Hematopoietic multipotent progenitor cell treated with erythropoietin and hydrocortisone succinate and interleukin-3 and kit ligand, for 4 days (in vitro differentiated cells): Measurements from ENCODE around the gene OSCP1.

Source experiments
- DNase-seq: peaks from one replicate; pipeline ENCODE4 v3.0.0-alpha.2; 2015

OSCP1 gene

DNA sequence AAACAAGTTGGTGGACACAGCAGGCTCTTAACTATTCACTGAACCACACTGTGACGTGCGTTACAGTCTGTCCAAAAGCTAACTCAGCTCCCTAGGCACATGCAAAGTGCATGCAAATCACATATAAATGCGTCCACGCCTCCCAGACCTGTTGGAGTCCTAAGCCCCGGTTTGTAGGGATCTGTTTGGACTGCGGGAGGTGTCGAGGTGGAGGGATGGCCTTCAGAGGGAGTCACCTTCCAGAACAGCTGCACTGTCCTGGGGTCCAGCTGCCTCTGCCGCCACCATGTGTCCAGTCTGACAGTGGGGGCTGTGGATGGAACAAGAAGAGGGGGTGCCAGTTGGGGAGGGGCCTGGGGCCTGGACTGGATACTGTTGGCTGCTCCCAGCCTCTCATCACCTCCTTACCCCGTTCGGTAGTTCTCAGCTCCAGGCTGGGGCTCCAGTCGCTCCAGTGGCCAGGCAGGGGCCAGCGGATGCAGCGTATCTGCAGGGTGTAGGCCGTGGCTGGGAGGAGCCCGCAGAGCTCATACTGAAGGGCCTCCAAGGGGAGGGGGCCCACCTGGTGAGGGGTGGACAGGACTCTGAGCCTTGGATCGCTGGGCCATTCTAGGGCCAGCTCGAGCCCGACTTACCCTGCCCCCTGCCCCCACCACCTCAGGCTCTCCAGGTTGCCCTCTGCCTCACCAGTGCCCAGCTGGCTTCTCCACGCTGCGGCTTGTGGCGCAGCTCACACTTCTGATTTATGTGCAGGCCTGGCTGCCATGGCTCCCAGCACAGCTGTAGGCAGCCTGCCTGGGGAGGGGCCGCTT is 21.8 kb upstream of the OSCP1 start:
- no peak for DNase-seq

DNA sequence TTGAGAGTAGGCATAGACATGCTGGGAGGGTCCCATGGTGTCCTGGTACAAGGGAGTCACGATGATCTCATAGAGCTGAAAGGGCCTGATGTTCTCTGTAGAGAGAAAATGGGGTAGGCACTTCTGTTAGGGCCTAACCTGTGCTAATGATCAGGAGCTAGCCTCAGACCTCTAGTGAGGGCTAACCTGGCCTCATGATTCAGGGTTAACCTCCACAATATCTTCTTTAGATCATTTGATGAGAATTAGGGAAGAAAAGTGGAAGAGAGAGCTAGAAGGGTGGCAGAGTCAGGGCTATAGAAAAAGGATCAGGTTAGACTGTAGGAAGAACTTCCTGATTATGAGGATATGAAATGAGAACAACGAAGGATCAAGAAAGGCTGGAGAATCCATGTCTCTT is 18.9 kb upstream of the OSCP1 start:
- DNase-seq, result no peak

DNA sequence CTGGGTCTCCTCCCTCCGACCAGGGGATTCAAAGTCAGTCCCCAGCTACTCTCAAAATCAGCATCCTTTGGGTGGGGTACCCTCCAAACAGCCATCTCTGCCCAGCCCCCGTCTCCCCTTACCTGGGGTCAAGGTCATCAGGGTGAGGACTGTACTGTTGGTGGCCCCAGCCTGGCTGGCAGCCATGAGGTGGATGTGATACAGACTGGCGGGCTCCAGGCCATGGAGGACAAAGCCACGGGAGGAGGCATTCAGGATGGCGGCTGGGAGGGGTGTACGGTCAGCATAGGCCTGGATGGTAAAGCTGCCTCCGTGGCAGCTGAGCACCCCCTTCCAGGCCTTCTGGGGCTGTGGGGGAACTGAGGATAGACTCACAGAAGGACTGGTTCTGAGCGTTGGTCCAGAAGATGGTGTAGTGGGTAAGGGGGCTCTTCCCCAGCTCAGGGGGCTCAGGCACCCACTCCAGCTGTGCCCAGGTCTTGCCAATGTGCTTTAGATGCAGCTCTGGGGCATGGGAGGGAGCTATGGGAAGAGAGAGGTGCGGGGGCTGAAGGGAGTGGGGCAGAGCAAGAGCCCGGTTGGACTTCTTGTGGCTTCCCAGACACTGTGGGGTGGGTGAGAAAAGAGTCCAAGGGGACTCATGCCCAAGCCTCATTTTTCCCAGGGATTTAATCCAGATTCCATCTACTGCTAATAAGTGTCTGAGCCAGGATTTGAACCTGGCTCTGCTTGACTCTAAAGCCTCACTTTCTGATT is 17.6 kb upstream of the OSCP1 start:
- DNase-seq, result no peak

DNA sequence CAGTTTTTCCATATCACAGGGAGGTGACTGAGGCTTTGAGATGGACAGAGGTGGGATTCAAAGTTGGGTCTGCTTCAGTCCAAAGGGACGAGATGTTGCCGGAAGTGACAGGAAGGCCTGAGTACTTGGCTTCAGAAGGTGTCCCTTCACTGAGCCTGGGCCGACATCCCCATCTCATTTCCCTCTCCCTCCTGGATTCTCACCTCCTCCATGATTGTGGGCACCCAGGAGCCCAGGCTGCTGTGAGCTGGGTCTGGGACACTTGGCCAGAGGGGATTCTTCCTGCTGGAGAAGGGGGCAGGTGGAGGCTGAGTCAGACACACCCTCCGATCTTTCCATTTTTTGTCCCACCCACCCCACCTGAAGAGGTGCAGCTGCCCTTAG is 16.8 kb upstream of the OSCP1 start:
- no peak for DNase-seq

DNA sequence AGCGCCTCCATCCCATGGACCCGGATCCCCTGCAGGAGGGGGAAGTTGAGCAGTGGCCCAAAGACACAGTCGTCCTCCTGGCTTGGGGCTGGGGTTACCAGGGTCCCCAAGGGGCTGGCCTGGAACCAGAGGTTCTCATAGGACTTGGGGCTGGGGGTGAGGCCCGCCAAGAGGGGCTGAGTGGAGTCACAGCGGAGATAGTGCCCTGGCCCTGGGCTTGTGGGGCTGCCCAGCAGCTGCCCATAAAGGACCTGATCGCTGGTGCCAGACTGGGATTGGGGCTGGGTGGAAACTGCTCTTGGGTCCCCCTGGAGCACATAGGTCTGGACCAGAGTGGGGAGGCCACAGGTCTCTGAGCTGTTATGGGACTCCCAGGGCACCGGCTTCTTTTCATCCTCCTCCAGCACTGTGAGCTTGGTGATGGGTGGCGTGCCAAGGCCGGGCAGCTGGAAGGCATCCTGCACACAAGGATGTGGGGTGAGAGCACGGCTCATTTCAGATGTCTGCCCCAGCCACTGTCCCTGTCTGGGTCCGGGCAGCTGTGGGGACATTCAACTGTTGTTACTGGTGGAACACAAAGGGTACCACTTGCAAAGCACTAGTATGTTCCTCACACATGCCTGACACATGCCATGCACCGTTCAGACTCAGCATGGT is 16.2 kb upstream of the OSCP1 start:
- no peak for DNase-seq

DNA sequence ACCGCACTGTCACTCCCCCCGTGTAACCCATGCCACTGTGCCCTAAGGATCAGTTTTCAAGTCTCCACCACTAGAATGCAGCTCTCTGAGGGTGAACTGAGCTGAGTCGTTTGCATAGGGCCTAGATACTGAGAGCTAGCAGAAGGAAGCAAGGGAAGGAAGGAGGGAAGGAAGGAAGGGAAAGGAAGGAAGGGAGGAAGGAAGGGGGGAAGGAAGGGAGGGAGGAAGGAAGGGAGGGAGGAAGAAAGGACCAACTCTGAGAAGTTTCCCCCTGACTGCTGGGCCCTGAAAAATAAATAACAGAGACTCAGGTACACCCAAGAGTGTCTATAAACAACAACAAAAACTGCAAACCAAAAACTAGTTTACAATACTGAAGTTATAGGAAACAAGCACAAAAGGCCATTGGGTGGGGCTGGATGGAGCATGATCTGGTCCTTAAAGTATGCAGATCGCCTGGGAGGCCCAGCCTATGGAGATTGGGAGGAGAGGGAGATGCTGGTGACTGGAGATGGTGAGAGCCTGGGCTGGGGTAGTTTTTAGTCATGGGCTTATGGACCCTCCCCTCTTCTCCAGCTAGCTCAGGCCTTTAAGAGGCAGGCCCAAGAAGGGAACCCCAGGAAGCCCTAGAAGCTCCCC is 15.6 kb upstream of the OSCP1 start:
- no peak for DNase-seq

DNA sequence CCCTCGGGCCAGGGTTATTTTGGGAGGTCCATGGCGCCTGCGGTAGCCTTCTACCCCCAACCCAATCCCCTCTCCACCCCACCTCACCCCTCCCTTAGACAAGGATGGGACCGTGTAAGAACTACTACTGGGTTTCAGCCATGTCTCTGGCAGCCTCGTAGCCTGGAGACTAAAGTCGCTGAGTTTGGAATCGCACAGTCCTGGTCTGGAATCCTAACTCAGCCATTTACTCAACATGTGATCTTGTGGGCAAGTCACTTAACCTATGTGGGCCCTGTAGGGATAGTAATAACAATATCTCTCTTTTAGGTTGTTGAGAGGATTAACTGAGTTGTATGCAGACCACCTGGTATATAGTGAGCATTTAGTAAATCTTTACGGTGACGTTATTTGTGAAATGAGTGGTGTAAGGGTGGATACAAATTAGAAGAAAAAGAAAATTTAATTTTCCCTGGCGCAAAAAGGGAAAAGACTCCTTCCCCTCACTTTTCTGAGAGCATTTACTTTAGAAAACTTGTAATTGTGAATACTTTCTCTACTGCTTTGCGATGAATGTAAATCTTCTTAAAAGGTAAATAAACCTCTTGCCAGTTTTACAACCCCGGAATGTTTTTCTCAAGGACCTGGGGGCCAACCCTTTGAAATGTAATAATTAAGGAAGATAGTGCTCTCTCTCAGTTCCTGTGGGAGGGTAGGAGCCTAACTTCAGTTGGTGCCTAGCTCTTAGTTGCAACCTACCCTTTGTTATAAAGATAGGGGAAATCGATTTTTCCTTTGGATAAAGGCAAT is 14.5 kb upstream of the OSCP1 start:
- no peak for DNase-seq

DNA sequence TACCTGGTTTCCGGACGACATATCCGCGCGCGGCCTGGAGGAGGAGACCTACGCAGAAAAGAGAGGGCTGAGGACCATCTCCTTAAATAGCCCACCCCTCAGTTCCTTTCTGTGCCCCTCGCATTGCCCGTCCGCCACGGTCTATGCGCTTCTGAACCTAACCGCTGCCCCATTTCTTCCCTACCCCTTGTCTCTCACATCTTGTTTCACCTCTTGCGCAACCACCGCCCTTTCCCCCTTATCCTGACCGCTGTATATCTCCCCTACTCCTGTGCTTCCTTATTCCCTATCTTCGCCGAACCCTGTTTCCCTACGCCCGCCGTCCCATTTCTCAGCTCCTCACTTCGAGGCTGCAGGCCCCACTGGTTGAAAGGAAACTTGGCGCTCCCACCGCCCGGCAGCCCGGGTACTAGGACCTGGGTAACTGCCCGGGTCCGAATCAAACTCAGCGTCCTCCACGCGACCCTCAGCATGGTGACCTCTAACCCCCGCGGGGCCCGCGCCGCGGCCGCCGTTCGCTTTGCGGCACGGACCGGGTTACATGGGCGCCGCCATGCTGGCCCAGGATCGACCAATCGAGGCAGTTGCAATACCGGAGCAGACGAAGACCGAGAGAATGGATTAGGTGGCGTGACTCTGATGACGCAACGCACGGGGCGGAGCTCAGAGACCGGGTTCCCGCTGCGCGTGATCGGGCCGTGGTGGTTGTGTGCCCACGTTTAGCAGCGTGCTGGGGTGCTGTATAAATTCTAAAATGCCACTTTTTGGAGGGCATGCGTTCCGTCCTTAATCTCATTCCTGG is 13.8 kb upstream of the OSCP1 start, which contains the start of gene MRPS15:
Gene MRPS15, minus strand, starts transcription at position 582 of the 802 bp plus-strand sequence. Its CDS starts 109 bp downstream, at position 473.
- DNase-seq, result peak; percentile 99

DNA sequence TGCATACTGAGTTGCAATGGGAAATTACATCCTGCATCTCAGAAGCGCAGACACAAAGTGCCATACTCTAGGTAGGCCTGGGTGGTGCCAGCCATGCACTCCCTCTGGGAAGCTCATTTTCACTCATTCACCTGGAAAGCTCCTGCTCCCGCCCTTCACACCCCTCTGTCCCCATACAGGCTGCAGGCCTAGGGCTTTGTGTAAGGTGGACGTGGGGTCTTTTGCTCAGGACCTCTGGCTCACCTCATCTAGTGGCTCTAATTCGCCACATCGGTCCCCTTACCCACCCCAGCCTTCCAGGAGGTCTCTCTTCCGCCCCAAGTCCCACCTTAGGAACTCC is 13.2 kb upstream of the OSCP1 start:
- DNase-seq, result peak; percentile 26

DNA sequence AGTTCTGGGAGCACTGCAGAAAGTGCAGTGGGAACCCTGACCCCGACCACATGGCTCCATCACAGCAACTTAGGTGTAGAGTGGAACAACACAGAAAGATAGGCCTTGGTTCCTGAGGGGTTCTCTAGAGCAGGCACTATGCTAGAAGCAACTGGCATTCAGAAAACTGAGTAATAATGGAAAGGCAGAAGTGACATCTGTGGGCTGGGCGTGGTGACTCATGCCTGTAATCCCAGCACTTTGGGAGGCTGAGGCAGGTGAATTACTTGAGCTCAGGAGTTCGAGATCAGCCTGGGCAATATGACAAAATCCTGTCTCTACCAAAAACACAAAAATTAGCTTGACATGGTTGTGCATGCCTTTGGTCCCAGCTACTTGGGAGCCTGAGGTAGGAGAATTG is 8.7 kb upstream of the OSCP1 start:
- peak; percentile 29 for DNase-seq

DNA sequence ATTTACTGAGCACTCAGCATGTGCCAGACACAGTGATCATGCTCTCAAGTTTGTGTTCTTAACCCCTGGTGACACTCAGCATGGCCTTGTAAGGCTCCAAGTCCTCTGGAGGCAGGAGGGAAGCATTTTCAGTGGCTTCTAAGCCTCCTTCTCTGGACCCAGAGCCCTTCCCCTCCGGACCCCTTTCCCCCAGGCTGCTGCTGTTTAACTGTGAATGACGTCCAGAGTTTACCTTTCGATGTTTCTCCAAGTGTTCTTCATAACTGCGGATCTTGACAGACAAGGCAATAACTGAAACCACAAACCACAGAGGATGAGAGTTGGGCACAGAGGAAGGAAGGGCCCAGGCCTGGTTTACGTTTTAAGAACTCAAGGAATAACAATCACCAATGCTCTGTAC is 7.4 kb upstream of the OSCP1 start:
- peak; percentile 82 for DNase-seq

DNA sequence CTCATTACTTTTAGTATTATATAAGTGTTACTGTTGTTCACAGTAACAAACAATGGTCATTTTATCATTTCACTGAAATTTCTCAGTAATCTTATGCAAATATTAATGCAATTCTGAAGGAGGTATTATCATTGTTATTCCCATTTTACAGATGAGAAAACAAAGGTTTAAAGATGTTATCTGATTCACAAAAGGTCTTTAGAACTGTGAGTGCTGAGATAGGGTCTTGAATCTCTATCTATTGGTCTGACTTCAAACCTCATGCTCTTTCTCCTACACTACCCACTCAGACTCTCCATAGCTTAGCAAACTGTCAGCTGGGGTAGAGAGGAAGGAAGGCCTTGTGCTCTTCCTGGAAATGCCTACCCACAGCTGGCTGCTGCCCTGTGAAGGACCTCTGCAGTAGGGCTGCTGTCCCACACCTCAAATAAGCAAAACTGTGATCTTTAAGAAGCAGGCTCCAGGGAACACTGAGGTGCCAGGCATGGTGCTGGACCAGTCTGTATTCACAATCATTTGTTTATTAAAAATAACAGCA is 6.2 kb upstream of the OSCP1 start:
- DNase-seq, result no peak

DNA sequence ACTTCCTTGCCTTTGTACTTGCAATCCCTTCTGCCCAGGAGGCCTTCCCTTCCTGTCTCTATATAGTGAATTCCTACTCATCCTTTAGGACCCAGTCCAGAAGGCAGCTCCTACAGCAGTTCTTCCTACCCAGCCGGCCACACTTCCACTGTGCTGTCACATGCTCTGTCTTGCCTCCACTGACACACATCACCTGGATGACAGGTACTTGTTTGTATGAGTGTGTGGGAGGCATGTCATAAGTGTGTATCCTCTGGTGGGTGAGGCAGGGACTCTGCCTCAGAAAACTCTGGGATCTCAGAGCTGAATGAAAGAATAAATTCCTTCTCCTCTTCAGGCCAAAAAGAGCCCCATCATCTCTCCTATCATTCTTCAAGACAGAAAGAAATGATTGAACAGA is 5.1 kb upstream of the OSCP1 start:
- DNase-seq, result no peak

DNA sequence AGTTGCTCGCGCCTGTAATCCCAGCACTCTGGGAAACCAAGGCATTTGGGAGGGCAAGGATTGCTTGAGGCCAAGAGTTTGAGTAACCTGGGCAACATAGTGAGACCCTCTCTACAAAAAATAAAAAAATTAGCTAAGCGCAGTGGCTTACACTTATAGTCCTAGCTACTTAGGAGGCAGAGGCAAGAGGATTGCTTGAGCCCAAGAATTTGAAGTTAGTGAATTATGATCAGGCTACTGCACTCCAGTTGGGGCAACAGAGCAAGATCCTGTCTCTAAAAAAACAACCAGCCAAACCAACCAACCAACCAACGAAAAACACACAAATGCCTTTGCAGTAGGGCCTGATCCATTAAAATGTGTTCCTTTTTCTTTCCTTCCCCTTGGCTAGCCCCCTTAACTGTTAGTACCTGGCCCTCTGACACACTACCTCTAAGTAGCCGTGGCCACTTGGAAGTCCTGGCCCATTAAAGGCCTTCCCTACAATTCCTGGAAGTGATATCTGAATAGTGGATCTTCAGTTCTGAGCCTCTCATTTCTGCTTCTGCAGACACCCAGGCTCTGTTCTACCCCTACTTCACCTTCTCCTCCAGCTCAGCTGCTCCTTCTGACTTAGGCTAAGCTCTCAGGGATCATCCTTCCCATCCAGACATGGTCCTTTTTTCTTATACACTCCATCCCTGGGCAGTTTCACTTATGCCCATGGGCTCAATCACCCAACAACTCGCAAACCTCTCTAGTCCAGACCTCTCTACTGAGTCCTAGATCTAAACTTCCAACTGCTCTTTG is 3.5 kb upstream of the OSCP1 start:
- DNase-seq, result no peak

DNA sequence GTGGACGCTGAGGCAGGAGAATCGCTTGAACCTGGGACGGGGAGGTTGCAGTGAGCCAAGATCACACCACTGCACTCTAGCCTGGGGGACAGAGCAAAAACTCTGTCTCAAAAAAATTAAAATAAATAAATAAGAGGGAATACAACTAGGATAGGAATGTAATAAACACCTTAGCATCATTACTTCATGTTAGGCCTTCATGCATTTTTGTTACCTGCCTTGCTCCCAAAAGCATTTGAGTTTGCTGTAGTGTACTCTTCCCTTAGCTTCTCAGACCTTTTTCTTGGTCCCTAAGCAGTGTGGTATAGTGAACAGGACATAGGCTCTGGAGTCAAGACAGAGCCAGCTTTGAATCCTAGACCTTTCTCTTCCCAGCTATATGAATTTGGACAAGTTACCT is 2.8 kb upstream of the OSCP1 start:
- DNase-seq, result no peak

DNA sequence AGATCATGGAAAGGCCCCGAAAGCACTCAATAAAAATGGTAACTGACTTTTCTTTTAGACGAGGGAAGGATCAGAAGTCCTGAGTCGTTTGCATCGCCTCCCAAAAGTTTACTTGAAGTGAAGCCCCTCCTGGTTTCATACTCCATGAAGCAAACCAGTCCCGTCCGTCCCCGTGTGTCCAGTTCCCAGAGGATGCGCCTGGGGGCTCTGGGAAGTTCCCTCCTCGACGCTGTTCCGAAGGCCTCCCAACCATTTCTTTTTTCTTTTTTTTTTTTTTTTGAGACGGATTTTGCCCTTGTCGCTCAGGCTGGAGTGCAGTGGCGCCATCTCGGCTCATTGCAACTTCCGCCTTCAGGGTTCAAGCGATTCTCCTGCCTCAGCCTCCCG is 661 bp upstream of the OSCP1 start:
- no peak for DNase-seq

DNA sequence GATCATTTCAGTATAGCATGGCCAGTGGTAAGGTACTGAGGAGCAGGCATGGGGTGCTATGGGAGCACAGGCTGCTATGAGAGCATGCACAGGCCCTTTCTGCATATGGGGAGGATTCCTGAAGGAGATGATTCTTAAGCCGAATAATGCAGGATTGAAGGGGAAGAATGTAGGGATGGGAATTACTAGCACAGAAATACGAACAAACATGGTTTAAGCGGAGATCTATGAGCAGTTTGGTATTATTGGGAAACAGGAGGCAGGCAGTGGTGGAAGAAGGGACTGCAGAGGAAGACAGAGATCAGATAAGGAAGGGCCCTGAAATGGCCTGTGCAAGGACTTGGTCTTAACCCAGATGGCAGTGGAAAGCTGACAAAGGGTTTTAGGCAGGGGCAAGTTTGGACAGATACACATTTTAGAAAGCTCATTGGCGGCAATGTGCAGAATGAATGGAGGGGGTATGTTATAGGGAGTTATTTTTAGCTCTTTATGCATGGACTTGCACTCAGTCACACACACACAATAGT is 1.7 kb downstream of the OSCP1 start:
- DNase-seq, result peak; percentile 82

DNA sequence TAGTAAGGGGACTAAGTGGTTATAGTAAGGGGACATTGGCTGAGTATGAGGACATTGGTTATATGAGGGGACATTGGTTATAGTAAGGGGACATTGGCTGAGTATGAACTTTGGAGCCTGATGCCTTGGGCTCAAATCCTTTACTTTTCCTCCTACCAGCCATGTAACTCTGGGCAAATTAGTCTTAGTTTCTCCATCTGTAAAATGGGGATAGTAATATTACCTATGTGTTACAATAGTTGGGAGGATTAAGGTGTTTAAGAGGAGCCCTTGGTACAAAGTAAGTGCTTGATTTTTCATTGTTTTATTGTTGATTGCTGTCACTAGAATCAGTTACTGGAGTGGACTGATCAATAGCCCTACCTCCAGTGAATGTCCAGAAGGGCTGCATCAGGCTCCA is 2.8 kb downstream of the OSCP1 start:
- DNase-seq, result no peak

DNA sequence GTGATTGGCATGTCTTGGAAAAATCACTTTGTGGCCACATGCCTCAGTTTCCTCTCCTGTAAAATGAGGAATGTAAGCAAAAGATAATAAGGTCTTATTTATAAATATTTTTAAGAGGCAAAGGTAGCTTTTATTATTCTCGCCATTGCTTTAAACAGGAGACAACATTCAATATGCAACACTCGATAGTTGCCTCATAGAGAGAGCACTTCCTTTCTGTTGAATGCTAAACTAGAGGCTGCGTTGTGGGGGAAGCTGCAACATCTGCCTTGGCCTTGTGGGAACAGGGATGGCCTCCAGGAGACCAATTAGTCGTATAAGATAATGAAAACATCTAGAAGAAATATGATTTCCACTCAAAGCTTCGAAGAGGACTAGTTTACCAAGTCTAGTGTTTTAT is 3.5 kb downstream of the OSCP1 start:
- peak; percentile 60 for DNase-seq

DNA sequence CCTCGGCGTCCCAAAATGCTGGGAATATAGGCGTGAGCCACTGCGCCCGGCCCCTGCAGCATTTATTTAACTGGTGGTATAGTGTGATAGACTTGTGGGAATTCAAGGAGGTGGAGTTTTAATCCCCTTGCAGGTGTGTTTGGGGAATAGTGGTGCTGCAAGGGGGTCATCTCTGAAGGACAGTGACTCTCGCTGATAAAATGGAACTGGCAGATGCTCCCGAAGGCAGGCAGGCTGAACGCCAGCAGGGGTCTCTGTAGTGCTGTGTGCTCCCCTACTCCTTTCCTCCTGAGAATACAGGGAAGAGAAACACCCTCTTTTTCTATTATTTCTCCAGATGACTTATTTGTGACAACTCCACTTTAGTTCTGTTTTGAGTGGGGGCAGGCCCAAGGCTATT is 4.0 kb downstream of the OSCP1 start:
- DNase-seq, result peak; percentile 84
